ENCODE data around the gene CD80.

DNA sequence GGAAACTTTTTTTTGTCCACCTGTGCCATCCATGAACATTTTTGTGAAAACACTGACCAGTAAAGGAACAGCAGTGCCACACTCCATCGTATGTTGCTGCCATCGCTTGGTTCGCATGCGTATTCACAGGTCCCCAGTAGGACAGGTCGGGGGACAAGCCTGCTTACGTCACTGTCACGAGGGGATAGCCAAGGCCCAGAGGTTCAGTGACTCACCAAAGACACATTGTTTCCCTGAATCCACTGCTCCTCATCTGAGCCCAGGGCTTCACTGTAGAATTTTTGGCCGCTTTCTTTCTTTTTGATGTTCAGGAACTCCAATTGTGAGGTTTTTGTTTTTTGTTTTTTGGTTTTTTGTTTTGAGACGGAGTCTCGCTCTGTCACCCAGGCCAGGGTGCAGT is 25.8 kb upstream of the CD80 start:
- TF ChIP-seq, protein P1, sequence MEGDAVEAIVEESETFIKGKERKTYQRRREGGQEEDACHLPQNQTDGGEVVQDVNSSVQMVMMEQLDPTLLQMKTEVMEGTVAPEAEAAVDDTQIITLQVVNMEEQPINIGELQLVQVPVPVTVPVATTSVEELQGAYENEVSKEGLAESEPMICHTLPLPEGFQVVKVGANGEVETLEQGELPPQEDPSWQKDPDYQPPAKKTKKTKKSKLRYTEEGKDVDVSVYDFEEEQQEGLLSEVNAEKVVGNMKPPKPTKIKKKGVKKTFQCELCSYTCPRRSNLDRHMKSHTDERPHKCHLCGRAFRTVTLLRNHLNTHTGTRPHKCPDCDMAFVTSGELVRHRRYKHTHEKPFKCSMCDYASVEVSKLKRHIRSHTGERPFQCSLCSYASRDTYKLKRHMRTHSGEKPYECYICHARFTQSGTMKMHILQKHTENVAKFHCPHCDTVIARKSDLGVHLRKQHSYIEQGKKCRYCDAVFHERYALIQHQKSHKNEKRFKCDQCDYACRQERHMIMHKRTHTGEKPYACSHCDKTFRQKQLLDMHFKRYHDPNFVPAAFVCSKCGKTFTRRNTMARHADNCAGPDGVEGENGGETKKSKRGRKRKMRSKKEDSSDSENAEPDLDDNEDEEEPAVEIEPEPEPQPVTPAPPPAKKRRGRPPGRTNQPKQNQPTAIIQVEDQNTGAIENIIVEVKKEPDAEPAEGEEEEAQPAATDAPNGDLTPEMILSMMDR (optimal IDR thresholded peaks at IDR 0.05 in 1 of 3, IDR thresholded peaks at IDR 0.05 in 1 of 3, conservative IDR thresholded peaks at IDR 0.05 in 1 of 3; ENCODE audit: extremely low read depth in 1 of 3, insufficient read depth in 2 of 3, low read length in 3 of 3), result no peak
- TF ChIP-seq EZH2 (IDR thresholded peaks at IDR 0.05; ENCODE audit: low read length), result no peak
